T-helper 2 cell treated with Interferon-gamma antibody and Interleukin-4, amounts not matched to agents 5 μg/mL and 100 μg/mL, for 36 hours (primary cell): ENCODE data around the gene SMCO2.

Source experiments
- DNase-seq: peaks from one replicate; pipeline ENCODE4 v3.0.0; 2021; ENCODE audit warnings: low spot score
- H3K27ac Mint-ChIP-seq: one replicate; pipeline ENCODE4 v1.8.0; 2021; ENCODE audit warnings: mild to moderate bottlenecking, mixed read lengths
- H3K27me3 Mint-ChIP-seq: one replicate; pipeline ENCODE4 v1.8.0; 2021; ENCODE audit warnings: low read depth, mixed read lengths
- H3K36me3 Mint-ChIP-seq: one replicate; pipeline ENCODE4 v1.8.0; 2021; ENCODE audit warnings: low read depth, mixed read lengths
- H3K4me1 Mint-ChIP-seq: one replicate; pipeline ENCODE4 v1.8.0; 2021; ENCODE audit warnings: low read depth, mixed read lengths
- H3K4me3 Mint-ChIP-seq: one replicate; pipeline ENCODE4 v1.8.0; 2022; ENCODE audit warnings: mild to moderate bottlenecking, moderate library complexity, mixed read lengths
- H3K9me3 Mint-ChIP-seq: one replicate; pipeline ENCODE4 v1.8.0; 2021; ENCODE audit warnings: mixed read lengths

The SMCO2 gene

DNA sequence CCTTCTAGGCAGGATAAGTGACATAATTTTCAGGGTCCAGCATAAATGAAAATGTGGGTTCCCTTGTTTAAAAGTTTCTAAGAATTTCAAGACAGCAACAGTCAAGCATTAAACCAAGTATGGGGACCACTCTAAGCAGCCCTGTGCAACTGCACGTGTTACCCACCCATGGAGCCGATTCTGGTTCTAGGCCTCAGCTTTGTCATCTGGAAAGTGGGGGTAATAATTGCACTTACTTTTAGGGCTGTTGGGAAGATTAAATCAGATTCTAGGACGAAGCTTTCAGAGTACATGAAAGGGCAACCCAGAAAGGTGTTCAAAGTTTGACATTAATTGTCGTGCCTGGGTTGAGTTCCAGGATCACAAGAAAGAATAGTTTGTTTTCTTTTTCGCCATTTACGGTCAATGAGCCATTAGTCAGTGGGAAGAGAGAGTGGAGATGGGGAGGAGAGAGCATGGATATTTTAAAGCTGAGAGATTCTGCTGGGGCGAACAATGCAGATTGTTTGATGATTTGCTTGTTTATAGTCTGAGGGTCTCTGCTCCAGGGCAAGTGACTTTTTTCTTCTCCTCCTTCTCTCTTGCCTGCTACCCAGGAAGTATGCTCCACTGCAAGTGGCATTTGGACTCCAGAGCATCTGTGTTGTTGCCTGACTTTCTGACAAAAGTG is 66.8 kb downstream of the SMCO2 start:
- H3K27me3 Mint-ChIP-seq = peaks cover 47% of the 10 kb centered on the region
- no peaks in the 10 kb centered on the region for H3K36me3 Mint-ChIP-seq
- no peak overlapping the region for H3K27ac Mint-ChIP-seq

DNA sequence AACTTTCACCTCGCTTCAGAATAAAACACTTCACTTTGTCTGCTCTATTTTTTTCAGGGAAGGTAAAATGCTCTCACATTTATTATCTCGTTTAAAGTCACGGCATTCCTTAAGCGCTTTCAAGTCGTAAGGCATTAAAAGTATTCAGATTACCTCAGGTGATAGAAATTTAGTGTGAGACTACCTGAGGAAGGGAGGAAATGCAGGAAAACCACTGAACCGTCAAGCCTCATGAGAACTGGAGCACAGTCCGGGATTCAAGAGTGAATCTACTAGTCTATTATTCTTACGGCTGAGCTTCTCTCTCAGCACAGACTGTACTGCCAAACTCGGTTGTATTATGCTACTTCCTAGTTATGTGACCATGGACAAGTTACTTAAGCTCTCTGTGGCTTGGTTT is 69.1 kb downstream of the SMCO2 start:
- DNase-seq = no peak
- Mint-ChIP-seq H3K4me3 (no peak overlapping the region), H3K9me3 (no peaks in the 10 kb centered on the region), H3K4me1 (no peaks in the 10 kb centered on the region), H3K27me3 (peaks cover 48% of the 10 kb centered on the region), H3K27ac (no peak overlapping the region), H3K36me3 (no peaks in the 10 kb centered on the region)

More for the DNA sequence above, 66.8 kb downstream of the SMCO2 start:
- no peak for DNase-seq
- no peaks in the 10 kb centered on the region for H3K9me3 Mint-ChIP-seq
- no peak overlapping the region for H3K4me3 Mint-ChIP-seq
- no peaks in the 10 kb centered on the region for H3K4me1 Mint-ChIP-seq

DNA sequence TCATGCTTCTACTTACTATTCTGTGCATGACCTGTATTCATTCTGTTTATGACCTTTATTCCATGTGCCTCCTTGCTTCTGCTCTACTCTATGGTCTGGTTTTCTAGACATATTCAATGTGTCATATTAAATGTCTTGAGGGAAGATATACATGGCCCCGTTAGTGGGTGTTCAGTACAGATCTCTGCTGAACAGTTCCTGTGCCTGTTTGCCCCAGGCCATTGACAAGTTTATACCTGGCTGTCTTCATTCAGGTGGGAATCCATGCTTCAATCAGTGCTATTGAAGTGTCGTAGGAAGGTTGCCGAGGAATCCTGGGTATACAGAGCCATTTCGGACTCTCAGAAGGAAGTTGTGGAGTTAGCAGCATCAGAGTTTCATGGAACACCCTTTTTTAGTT is 70.1 kb downstream of the SMCO2 start:
- no peaks in the 10 kb centered on the region for H3K36me3 Mint-ChIP-seq
- H3K4me3 Mint-ChIP-seq = no peak overlapping the region
- peaks cover 49% of the 10 kb centered on the region for H3K27me3 Mint-ChIP-seq
- H3K9me3 Mint-ChIP-seq = no peaks in the 10 kb centered on the region
- no peak overlapping the region for H3K27ac Mint-ChIP-seq
- no peak for DNase-seq
- no peaks in the 10 kb centered on the region for H3K4me1 Mint-ChIP-seq

DNA sequence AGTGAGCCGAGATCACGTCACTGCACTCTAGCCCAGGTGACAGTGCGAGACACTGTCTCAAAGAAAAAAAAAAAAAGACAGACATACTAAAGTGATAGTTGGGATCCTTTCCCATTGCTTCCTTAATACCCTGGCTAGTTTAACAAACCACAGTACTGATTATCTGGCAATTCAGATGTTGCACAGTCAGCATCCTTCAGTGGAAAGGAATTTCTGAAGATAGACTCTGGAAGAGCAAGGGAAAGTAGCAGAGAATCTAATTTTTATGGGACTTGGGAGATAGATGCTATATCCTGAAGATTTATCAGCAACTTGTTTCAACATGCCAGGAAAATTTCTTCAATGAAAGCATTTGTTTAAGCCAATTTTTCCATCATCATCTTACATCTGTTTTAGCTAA is 71.0 kb downstream of the SMCO2 start:
- Mint-ChIP-seq H3K27ac (no peak overlapping the region), H3K4me1 (peaks cover 2% of the 10 kb centered on the region), H3K4me3 (no peak overlapping the region), H3K27me3 (peaks cover 53% of the 10 kb centered on the region), H3K9me3 (no peaks in the 10 kb centered on the region), H3K36me3 (no peaks in the 10 kb centered on the region)
- DNase-seq = no peak

DNA sequence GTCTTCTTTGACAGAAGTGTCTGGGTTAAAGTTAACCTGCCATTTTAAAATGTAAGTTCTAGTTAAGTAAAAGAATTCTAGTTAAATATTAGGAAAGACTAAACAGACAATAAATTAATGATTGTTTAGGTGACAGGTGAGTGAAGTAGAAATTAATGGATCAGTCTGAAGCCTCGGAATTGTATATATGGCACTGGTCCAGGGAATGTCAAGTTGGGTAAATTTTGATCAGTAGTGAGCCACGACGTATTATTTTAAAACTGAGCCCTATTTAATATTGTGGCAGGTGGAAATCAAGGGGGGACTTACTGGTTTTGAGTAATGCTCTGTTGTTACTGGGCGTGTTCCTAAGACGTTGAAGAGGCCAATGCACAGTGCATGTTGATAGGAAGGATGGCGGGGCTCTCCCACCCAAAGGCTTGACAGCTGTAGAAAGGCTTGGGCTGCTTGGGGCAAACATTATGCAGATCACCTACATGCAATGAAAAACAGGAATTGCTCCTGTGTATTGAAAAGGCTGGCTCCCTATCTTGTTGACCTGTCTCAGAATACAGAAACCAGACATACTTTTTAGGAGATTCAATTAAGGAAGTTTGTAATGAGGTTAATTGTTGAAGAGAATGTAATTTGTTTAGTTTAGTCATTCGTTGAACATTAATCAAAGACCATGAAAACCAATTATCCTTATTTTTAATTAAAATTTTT is 71.6 kb downstream of the SMCO2 start:
- Mint-ChIP-seq H3K4me1 (peaks cover 4% of the 10 kb centered on the region), H3K27me3 (peaks cover 53% of the 10 kb centered on the region), H3K9me3 (no peaks in the 10 kb centered on the region), H3K36me3 (no peaks in the 10 kb centered on the region), H3K4me3 (no peak overlapping the region), H3K27ac (no peak overlapping the region)
- no peak for DNase-seq

DNA sequence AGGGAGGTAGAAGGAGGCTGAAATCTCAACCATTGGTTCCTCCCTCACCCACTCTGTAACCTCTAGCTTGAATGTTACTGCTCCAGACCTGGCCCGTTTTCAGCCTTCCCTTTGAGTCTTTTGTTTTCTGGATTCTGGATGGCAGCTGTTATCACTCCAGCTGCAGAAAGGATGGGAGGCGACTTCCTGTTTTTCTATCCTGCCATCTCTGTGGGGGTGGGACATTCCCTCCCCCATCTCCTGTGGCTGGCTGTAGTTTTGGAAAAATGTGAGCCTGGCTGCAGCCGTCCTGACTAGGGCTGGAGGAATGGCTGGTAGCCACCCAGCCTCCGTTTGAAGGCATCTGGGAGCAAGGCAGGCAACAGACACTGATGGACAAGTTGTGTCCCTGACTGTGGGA is 74.5 kb downstream of the SMCO2 start:
- no peaks in the 10 kb centered on the region for H3K9me3 Mint-ChIP-seq
- no peak for DNase-seq

DNA sequence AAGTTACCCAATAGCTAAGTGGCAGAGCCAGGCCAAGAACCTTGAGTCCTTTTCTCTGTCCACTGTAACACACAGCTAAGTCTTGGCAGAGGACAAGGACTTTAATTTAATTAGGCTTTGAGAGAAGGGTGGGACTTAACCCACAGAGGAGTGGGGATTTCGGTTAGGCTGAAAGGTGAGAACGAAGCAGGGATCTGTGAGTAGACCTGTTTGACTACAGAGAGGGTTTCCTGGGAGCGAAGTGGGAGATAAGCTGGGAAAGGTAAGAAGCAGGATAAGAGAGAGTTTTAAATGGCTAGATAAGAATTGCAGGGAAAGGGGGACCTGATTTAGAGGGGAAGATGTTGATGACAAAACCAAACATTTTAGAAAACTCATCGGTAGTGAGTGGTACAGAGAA is 75.4 kb downstream of the SMCO2 start:
- Mint-ChIP-seq H3K9me3 (no peaks in the 10 kb centered on the region), H3K27me3 (peaks cover 56% of the 10 kb centered on the region), H3K4me3 (no peak overlapping the region), H3K36me3 (no peaks in the 10 kb centered on the region), H3K4me1 (peaks cover 17% of the 10 kb centered on the region), H3K27ac (no peak overlapping the region)
- DNase-seq = no peak

More for the DNA sequence above, 74.5 kb downstream of the SMCO2 start:
- no peaks in the 10 kb centered on the region for H3K36me3 Mint-ChIP-seq
- H3K27me3 Mint-ChIP-seq = peaks cover 59% of the 10 kb centered on the region
- peaks cover 17% of the 10 kb centered on the region for H3K4me1 Mint-ChIP-seq
- H3K27ac Mint-ChIP-seq = no peak overlapping the region
- H3K4me3 Mint-ChIP-seq = no peak overlapping the region

DNA sequence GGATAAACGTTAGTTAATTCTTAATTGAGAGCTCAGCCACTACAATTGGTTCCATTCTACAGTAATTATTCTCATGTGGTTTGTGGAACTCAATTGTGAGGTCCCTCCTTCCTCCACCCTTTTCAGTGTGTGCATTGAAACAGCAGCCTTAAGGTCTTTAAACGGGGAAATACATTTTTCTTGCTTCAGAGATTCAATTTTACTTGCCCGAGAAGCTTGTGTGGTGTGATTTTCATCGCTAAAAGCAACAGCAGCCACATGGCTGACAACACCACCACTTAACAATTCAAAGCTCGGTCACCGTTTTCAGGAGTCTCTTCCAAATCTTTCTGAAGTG is 76.7 kb downstream of the SMCO2 start:
- H3K9me3 Mint-ChIP-seq = no peaks in the 10 kb centered on the region
- peaks cover 59% of the 10 kb centered on the region for H3K27me3 Mint-ChIP-seq
- peaks cover 17% of the 10 kb centered on the region for H3K4me1 Mint-ChIP-seq
- DNase-seq = no peak
- H3K36me3 Mint-ChIP-seq = no peaks in the 10 kb centered on the region
- H3K27ac Mint-ChIP-seq = peak overlapping the region; percentile 81
- peak overlapping the region; percentile 95 for H3K4me3 Mint-ChIP-seq

DNA sequence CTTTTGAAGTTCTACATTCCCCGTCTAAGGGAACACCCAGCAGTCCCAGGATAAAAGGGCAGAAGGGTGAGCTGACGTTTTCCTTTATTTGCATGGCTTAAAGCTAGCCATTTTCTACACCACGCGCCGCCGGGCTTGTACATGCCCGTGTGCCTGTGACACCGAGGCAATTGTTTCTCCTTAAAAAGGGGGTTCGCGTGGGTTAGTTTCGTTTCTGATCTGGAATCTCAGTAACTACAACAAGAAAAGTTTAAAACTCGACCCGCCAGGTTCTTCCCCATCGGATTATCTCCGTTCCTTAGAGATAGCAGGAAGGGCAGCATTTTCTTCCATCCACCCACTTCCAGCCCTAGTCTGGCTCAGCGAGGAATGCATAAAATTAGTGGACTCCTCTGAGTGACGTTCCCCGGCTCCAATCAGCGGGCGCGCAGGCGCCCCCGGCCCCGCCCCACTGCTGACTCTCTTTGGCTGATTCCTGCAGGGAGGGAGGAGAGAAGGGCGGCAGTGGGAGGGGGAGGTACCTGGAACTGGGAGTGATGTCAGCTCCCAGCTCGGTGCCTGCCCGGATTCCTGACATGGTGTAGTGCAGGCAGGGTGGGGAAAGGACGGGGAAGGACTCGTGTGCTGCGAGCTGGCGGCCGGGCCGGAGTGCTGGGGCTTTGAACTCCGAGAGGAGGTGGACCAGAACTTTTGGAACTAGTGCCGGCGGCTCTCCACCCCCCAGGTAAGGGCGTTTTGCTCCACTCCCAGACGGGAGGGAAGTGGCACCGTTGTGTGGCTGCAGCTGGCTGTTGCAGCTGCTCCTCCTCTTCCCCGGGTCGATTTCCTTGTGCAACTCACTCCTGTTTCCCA is 77.3 kb downstream of the SMCO2 start, which contains the start of gene PPFIBP1:
PPFIBP1 (plus strand) TSS at position 565 of the 852 bp plus-strand sequence. CDS start 109,191 bp downstream, outside the sequence.
- no peaks in the 10 kb centered on the region for H3K36me3 Mint-ChIP-seq
- peak within 1 kb of the TSS; percentile 95 for H3K4me3 Mint-ChIP-seq
- H3K4me1 Mint-ChIP-seq = peaks cover 17% of the 10 kb centered on the region
- DNase-seq = peak; percentile 84
- peaks cover 58% of the 10 kb centered on the region for H3K27me3 Mint-ChIP-seq
- H3K27ac Mint-ChIP-seq = peak within 1 kb of the TSS; percentile 81
- H3K9me3 Mint-ChIP-seq = no peaks in the 10 kb centered on the region

DNA sequence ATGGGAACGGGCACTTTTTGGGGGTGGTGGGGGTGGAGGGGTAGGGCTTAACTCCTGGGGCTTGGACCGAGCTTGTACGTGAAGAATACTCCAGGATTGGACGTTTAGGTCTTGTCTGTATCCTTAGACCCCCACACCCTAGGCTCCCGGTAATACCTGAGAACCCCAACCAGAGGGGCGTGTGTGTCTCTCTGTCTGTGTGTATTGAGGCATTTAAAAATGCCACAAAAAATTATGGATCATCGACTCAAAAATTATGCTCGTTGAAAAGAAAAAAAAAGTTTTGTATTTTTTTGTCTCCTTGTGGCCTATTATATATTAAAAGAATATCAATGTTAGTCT is 77.9 kb downstream of the SMCO2 start:
- peaks cover 54% of the 10 kb centered on the region for H3K27me3 Mint-ChIP-seq
- peak overlapping the region; percentile 95 for H3K4me3 Mint-ChIP-seq
- H3K9me3 Mint-ChIP-seq = no peaks in the 10 kb centered on the region
- no peak for DNase-seq
- peaks cover 17% of the 10 kb centered on the region for H3K4me1 Mint-ChIP-seq
- no peaks in the 10 kb centered on the region for H3K36me3 Mint-ChIP-seq
- no peak overlapping the region for H3K27ac Mint-ChIP-seq

DNA sequence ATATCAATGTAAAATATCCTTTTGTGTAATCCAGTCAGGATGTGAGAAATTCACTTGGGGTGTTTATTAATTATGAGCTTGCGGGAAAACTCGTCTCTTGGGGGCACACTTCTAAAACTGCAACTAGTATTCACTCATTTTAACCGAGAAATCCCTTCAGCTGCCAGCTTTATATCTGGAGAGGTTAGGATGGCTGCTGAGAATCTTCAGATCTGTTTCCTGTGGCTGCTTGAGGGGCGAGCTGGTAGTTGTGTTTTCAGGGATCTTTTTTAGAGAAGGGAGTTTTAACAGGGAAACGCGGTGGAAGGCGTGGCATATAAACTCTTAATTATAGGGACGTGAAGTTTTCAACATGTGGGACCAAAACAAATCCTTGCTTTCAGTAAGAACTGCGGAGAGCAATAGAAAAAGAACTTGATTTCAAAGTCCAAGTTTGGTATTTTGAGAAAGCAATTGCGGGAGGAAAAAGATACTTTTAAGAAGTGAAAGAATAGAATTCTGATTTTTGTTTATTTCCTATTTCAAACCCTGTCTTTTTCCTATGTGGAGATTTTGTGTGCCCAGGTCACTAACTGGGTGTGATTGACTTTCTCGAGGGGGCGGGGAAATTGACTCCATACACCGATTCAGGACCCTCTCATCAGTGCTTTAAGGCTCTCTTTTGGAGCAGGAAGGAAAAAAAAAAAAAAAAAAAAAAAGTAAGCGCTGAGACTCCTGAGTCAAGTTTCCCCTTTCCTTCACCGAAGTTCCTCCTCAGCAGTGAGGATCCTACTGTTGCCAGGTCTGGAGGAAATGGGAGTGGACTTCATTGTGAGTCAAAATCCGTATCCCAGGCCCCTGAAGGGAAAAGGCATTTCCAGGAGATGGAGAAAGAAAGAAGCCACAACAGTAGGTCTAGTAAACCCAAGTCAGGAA is 78.6 kb downstream of the SMCO2 start:
- peaks cover 49% of the 10 kb centered on the region for H3K27me3 Mint-ChIP-seq
- H3K4me1 Mint-ChIP-seq = peaks cover 17% of the 10 kb centered on the region
- no peaks in the 10 kb centered on the region for H3K36me3 Mint-ChIP-seq
- H3K4me3 Mint-ChIP-seq = peak overlapping the region; percentile 95
- H3K27ac Mint-ChIP-seq = no peak overlapping the region
- DNase-seq = no peak
- H3K9me3 Mint-ChIP-seq = no peaks in the 10 kb centered on the region

DNA sequence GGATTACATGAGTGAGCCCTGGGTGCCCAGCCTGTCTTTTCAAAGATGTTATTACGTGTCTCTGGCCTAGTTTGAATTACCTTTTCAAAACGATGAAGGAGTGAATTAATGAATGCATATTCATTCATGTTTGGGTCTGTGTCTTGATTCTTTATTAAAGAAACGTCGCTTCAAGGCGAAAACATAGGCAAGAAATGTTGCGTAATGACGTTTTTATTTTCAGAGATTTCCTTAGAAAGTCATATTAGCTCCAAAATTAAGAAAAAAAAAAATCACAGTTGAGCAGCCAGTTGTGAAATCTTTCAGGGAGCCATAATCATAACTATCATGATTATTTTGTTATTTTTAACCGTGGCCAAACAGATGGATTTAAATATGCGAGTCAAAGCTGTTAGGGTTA is 81.0 kb downstream of the SMCO2 start:
- Mint-ChIP-seq H3K36me3 (no peaks in the 10 kb centered on the region), H3K9me3 (no peaks in the 10 kb centered on the region), H3K27ac (no peak overlapping the region), H3K27me3 (peaks cover 35% of the 10 kb centered on the region), H3K4me1 (peaks cover 16% of the 10 kb centered on the region), H3K4me3 (no peak overlapping the region)
- no peak for DNase-seq

DNA sequence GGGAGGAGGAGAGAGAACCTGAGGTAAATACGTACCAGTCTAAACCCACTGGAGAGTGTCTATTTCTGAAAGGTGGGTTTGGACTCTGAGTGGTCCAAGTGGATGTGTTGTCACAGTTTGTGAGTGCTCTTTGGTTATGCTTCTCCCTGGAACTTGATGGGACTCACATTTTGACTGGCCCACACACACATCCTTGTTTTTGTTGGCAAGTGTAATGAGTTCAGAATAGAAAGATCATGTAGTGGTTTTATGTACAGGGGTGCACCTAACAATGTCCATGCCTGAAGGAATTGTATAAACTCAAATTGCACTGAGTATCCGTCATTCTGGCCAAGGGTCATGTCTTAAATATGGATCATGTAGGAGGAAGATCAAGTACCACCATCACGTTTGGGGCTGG is 82.3 kb downstream of the SMCO2 start:
- H3K4me1 Mint-ChIP-seq = peaks cover 13% of the 10 kb centered on the region
- H3K36me3 Mint-ChIP-seq = no peaks in the 10 kb centered on the region
- H3K27me3 Mint-ChIP-seq = peaks cover 37% of the 10 kb centered on the region
- H3K27ac Mint-ChIP-seq = no peak overlapping the region
- H3K9me3 Mint-ChIP-seq = no peaks in the 10 kb centered on the region
- no peak for DNase-seq
- H3K4me3 Mint-ChIP-seq = no peak overlapping the region
